Measurements from ENCODE around the gene CLCN7. TPM values are rescaled to one million over a fixed set of nuclear protein-coding genes. Genes with fewer than 3 reads are reported as not detected.
A peak's percentile ranks its signal among the peaks of the same experiment; 100 is the strongest.

CLCN7 gene
- total and polyA plus RNA-seq, 11 donors = 30.3 to 70.8 (median 33.6) TPM

DNA sequence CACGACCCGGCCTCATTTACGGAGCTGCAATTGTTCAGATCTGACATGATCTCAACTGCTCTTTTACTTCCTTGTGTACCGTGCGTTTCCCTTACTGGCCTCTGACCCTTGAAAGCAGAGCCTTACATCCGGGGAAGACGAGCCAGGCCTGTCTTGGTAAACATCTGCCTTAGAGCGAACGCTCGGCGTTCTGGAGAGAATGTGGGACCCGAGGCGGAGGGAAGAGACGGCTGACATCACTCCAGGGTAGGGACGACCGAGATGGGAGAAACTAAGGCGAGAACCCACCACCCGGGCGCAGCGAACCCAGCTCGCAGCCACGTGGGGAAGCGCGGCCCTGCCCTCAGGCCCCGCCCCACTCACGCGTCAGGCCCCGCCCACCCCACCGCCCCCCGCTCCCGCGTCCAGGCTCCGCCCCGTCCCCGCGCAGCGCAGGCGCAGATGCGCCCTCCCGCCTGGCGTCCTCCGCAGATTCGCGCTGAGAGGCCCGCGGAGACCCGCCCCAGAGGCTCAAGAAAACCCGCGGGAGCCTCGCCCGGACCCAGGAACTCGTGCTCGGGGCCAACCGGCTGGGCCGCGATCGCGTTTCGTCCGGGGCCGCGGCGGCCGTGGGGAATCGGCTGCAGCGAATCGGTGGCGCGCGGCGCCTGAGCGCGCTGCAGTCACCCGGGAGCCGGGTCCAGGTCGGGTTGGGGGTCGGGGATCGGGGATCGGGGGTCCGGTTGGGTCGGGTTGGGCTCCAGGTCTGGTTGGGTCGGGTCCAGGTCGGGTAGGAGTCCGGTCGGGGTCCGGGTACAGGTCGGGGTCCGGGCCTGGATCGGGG is 18.3 kb upstream of the CLCN7 start, which contains the start of gene TELO2:
TELO2 (plus strand) TSS at position 438 of the 823 bp plus-strand sequence. CDS start 922 bp downstream, outside the sequence.
- H3K27ac ChIP-seq = peak within 1 kb of the TSS; percentile 75 to 98 (median 88)
- H3K36me3 ChIP-seq = peaks cover 0 to 39% (median 31%) of the 10 kb centered on the region in 9 donors
- H3K9me3 ChIP-seq = no peaks in the 10 kb centered on the region
- WGBS, 4 donors = 1 to 7% (median 1%) methylated on average over 16 to 89 of the region's 89 CpGs
- peak within 1 kb of the TSS; percentile 59 to 92 (median 76) for H3K4me3 ChIP-seq
- intact Hi-C loops (cut with DNase I) = loop anchor here in 9 of 10 donors (1.0 to 10.0 kb wide), 14 partner anchors 18 to 182 kb away; partner anchors contain the start of genes CRAMP1 (in 7 of the 9), IFT140 (in 7 of the 9), TMEM204 (in 2 of the 9) and CLCN7 (in 1 of the 9)
- DNase-seq = peak; percentile 80 to 93 (median 85)
- peaks cover 0 to 31% (median 24%) of the 10 kb centered on the region in 12 donors for H3K4me1 ChIP-seq
- TF ChIP-seq CTCF (IDR thresholded peaks at IDR 0.05) (no peak), POLR2A (IDR thresholded peaks at IDR 0.05) (peak in 1 of 2 donors; percentile 20)
- H3K27me3 ChIP-seq = no peaks in the 10 kb centered on the region
- peak; percentile 69 to 93 (median 90) for ATAC-seq

DNA sequence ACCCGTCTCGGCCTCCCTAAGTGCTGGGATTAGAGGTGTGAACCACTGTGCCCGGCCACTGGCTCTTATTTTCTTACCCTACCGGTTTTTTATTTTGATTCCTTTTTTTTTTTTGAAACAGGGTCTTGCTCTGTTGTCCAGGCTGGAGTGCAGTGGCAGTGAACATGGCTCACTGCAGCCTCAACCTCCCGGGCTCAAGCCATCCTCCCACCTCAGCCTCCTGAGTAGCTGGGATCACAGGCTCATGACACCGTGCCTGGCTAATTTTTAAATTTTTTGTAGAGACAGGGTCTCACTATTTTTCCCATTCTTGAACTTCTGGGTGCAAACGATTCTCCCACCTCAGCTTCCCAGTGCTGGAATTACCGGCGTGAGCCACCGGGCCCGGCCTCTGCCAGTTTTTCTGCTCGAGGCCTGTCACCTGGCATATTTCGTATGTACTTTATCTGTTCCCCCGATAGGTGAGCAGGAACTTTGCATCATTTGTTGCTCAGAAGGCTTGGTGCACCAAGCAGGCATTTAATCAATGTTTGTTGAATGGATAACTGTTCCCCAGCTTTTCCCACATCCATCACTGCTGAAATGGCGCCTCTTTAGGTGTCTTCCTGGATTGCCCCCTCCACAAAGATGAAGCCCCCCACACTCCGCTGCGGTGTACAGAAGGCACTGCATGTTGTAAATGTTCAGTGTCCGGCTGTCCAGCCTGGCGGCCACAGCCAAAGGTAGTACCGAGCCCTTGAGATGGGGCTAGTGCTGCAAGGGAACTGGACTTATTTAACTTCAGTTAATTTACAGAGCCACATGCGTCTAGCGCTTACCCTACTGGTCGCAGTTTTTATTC is 17.5 kb upstream of the CLCN7 start:
- DNase-seq (no peak), ATAC-seq (no peak)
- no peaks in the 10 kb centered on the region for H3K27me3 ChIP-seq
- intact Hi-C loops (cut with DNase I) = loop anchor here in 9 of 10 donors (2.0 to 10.0 kb wide), 13 partner anchors 18 to 182 kb away; partner anchors contain the start of genes CRAMP1 (in 7 of the 9), IFT140 (in 7 of the 9), TMEM204 (in 2 of the 9) and CLCN7 (in 1 of the 9)
- H3K36me3 ChIP-seq = peaks cover 0 to 30% (median 22%) of the 10 kb centered on the region in 9 donors
- H3K27ac ChIP-seq = peak overlapping the region in 10 of 12 donors; percentile 75 to 98 (median 88)
- WGBS, 4 donors = 85 to 90% (median 87%) methylated on average over 22 to 23 of the region's 23 CpGs
- no peaks in the 10 kb centered on the region for H3K9me3 ChIP-seq
- H3K4me3 ChIP-seq = peak overlapping the region in 11 of 12 donors; percentile 59 to 92 (median 77)
- peaks cover 0 to 31% (median 24%) of the 10 kb centered on the region in 12 donors for H3K4me1 ChIP-seq
- no peak for TF ChIP-seq CTCF (IDR thresholded peaks at IDR 0.05)
- no peak for TF ChIP-seq POLR2A (IDR thresholded peaks at IDR 0.05)

DNA sequence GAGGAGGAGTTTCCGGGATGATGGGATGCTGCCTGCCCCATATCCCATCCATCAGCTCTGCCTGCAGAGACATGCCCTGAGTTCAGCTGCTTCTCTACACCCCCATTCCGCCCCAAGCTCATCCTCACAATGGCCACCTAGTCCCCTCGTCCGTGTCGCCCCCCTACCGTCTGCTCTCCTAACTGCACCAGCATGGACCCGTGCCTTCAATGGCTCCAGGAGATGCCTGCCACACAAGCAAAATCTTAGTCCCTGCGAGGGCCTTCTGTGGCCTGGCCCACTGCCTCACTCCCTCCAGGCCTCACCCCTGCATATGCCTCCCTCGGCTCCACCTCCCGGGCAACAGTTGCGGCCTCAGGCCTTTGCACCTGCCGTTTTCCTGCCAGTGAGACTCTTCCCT is 16.5 kb upstream of the CLCN7 start:
- intact Hi-C loops (cut with DNase I) = loop anchor here in 9 of 10 donors (5.0 to 10.0 kb wide), 11 partner anchors 36 to 183 kb away; partner anchors contain the start of genes CRAMP1 (in 6 of the 9), IFT140 (in 6 of the 9), TMEM204 (in 2 of the 9) and JPT2 (in 1 of the 9)
- no peak overlapping the region for H3K4me3 ChIP-seq
- no peaks in the 10 kb centered on the region for H3K27me3 ChIP-seq
- peaks cover 0 to 31% (median 24%) of the 10 kb centered on the region in 12 donors for H3K4me1 ChIP-seq
- DNase-seq = no peak
- H3K9me3 ChIP-seq = no peaks in the 10 kb centered on the region
- no peak overlapping the region for H3K27ac ChIP-seq
- peaks cover 0 to 21% (median 13%) of the 10 kb centered on the region in 9 donors for H3K36me3 ChIP-seq
- WGBS, 4 donors = 89 to 92% (median 90%) methylated on average over 12 of the region's 12 CpGs
- TF ChIP-seq CTCF (IDR thresholded peaks at IDR 0.05) (no peak), POLR2A (IDR thresholded peaks at IDR 0.05) (no peak)
- ATAC-seq = no peak

Measured in heart left ventricle (tissue), 16 donors.